HCT116 (cell line): ENCODE results near the gene H6PD.
A peak's percentile ranks its signal among the peaks of the same experiment; 100 is the strongest.

Experiments used
- ELF1 ChIP-seq: IDR thresholded peaks from 2 replicates; pipeline ENCODE4 v1.6.1; 2012; ENCODE audit warnings: low read depth, borderline replicate concordance
- EZH2 ChIP-seq: fragments of 200-600 bp; sonication (generic); IDR thresholded peaks from 2 replicates; pipeline ENCODE4 v1.6.1; 2017; ENCODE audit warnings: antibody characterized with exemption, mixed run types
- EZH2phosphoT487 ChIP-seq: fragments of 200-600 bp; IDR thresholded peaks from 2 replicates; pipeline ENCODE4 v1.6.1; 2018; ENCODE audit warnings: antibody characterized with exemption, borderline replicate concordance
- MAX ChIP-seq: IDR thresholded peaks from 2 replicates; pipeline ENCODE4 v1.6.1; 2012
- POLR2A ChIP-seq: IDR thresholded peaks from 2 replicates; pipeline ENCODE4 v1.7.0; 2011; ENCODE audit warnings: borderline replicate concordance; ENCODE audit not compliant: insufficient read depth, insufficient read length; ENCODE audit errors: extremely low read depth
- POLR2AphosphoS5 ChIP-seq: IDR thresholded peaks from 2 replicates; pipeline ENCODE4 v1.6.1; 2011; ENCODE audit warnings: mild to moderate bottlenecking, low read depth, low read length, moderate library complexity
- SIN3A ChIP-seq: IDR thresholded peaks from 2 replicates; pipeline ENCODE4 v1.6.1; 2012; ENCODE audit warnings: low read depth
- TF ChIP-seq, protein P1 (sequence below), 3 experiments: fragments of 200-600 bp in 1 of 3; sonication (generic) in 1 of 3; IDR thresholded peaks in 2 of 3; conservative IDR thresholded peaks in 1 of 3; 2 replicates each; pipeline ENCODE4 v1.5.1; 2012 to 2017; ENCODE audit warnings: low read depth in 2 of 3, low read length in 2 of 3, antibody characterized with exemption in 1 of 3, borderline replicate concordance in 1 of 3, control low read depth in 1 of 3, mild to moderate bottlenecking in 1 of 3, mixed read lengths in 1 of 3, mixed run types in 1 of 3, moderate library complexity in 1 of 3; ENCODE audit not compliant: insufficient read depth in 1 of 3
- TF ChIP-seq, protein P2 (sequence below): IDR thresholded peaks from 2 replicates; pipeline ENCODE4 v1.6.1; 2012; ENCODE audit warnings: low read depth

DNA sequence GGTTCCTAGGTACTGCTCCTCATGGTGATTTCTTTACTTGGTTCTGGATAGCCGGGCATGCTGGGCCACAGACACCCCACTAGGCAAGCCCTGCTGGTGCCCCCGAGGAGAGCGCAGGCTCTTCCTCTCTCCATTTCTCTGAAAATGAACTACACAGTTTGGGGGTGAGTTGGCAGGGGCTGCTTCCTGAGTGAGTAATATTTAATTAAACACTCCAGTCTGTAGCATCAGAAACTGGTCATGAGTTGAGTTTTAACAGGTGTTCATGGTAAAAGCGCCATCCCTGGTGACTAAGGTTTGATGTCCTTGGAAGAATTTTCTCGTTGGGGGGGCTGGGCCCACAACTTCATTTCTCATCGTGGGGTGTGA is 59.8 kb downstream of the H6PD start:
- TF ChIP-seq EZH2phosphoT487 (no peak), SIN3A (no peak), MAX (no peak), POLR2AphosphoS5 (peak; percentile 28; the same call in 1 of the 2 replicates), EZH2 (no peak), POLR2A (no peak), ELF1 (no peak)
- TF ChIP-seq, protein P1, sequence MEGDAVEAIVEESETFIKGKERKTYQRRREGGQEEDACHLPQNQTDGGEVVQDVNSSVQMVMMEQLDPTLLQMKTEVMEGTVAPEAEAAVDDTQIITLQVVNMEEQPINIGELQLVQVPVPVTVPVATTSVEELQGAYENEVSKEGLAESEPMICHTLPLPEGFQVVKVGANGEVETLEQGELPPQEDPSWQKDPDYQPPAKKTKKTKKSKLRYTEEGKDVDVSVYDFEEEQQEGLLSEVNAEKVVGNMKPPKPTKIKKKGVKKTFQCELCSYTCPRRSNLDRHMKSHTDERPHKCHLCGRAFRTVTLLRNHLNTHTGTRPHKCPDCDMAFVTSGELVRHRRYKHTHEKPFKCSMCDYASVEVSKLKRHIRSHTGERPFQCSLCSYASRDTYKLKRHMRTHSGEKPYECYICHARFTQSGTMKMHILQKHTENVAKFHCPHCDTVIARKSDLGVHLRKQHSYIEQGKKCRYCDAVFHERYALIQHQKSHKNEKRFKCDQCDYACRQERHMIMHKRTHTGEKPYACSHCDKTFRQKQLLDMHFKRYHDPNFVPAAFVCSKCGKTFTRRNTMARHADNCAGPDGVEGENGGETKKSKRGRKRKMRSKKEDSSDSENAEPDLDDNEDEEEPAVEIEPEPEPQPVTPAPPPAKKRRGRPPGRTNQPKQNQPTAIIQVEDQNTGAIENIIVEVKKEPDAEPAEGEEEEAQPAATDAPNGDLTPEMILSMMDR (IDR thresholded peaks at IDR 0.05 in 2 of 3, conservative IDR thresholded peaks at IDR 0.05 in 1 of 3; ENCODE audit: borderline replicate concordance in 1 of 3, insufficient read depth in 1 of 3, low read depth in 2 of 3, low read length in 2 of 3) = 0 out of 6 replicates have a peak, but pooled peaks of 1 of the 3 experiments have one; percentile 6
- TF ChIP-seq, protein P2, sequence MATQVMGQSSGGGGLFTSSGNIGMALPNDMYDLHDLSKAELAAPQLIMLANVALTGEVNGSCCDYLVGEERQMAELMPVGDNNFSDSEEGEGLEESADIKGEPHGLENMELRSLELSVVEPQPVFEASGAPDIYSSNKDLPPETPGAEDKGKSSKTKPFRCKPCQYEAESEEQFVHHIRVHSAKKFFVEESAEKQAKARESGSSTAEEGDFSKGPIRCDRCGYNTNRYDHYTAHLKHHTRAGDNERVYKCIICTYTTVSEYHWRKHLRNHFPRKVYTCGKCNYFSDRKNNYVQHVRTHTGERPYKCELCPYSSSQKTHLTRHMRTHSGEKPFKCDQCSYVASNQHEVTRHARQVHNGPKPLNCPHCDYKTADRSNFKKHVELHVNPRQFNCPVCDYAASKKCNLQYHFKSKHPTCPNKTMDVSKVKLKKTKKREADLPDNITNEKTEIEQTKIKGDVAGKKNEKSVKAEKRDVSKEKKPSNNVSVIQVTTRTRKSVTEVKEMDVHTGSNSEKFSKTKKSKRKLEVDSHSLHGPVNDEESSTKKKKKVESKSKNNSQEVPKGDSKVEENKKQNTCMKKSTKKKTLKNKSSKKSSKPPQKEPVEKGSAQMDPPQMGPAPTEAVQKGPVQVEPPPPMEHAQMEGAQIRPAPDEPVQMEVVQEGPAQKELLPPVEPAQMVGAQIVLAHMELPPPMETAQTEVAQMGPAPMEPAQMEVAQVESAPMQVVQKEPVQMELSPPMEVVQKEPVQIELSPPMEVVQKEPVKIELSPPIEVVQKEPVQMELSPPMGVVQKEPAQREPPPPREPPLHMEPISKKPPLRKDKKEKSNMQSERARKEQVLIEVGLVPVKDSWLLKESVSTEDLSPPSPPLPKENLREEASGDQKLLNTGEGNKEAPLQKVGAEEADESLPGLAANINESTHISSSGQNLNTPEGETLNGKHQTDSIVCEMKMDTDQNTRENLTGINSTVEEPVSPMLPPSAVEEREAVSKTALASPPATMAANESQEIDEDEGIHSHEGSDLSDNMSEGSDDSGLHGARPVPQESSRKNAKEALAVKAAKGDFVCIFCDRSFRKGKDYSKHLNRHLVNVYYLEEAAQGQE = no peak
